ENCODE results near the gene RFX4. TPM values are rescaled to one million over a fixed set of nuclear protein-coding genes. Genes with fewer than 3 reads are reported as not detected.

Gene RFX4
- polyA plus RNA-seq, 2 of the 4 experiments (the other 2 are of a cell fraction): not detected

GRCh38 chr12:106774005-106774807, 191.4 kb downstream of the RFX4 start, which contains the start of gene RIC8B (continued):
- TF ChIP-seq ELK1 (IDR thresholded peaks at IDR 0.05; ENCODE audit: low read depth, low read length) (no peak), TFCP2L1 (CRISPR knock-in tag; IDR thresholded peaks at IDR 0.05) (peak; percentile 88; the same call in 1 of the 2 replicates), JUNB (IDR thresholded peaks at IDR 0.05) (no peak), NPAS2 (CRISPR knock-in tag; IDR thresholded peaks at IDR 0.05; ENCODE audit: borderline replicate concordance) (no peak), FOSB (CRISPR knock-in tag; IDR thresholded peaks at IDR 0.05) (no peak), ATOH8 (CRISPR knock-in tag; IDR thresholded peaks at IDR 0.05; ENCODE audit: low read depth) (no peak), ZNF302 (CRISPR knock-in tag; IDR thresholded peaks at IDR 0.05) (no peak), EHF (CRISPR knock-in tag; IDR thresholded peaks at IDR 0.05) (no peak), SREBF2 (IDR thresholded peaks at IDR 0.05) (no peak), HOXB5 (CRISPR knock-in tag; IDR thresholded peaks at IDR 0.05) (peak; percentile 41; the same call in 1 of the 2 replicates)

- WGBS (ENCODE audit: missing lambda C conversion rate): 4% methylated on average over 25 of the region's 29 CpGs
- no peak for FAIRE-seq
- ChIA-PET CTCF (interaction anchor here (1.0 to 1.4 kb wide), 2 partner anchors 19 to 417 kb away, joined by 5 read pairs; partner anchors contain the start of gene POLR3B), POLR2A (interaction anchor here (0.6 to 1.1 kb wide), 8 partner anchors 10 to 145 kb away, joined by 3 to 4 read pairs (median 3); no protein-coding TSS in a partner anchor)
- H3K4me3 ChIP-seq: peak overlapping the region; percentile 94
- H3K4me2 ChIP-seq: peak overlapping the region; percentile 81
- ATAC-seq: peak in 1 of 2 experiments; percentile 57; a peak in 4 of 6 replicates
- DNase-seq (ENCODE audit: low read depth in 1 of 2, low spot score in 1 of 2): no peak
- no peaks in the 10 kb centered on the region for H3K9me3 ChIP-seq
- TF ChIP-seq FOSL2 (IDR thresholded peaks at IDR 0.05): no peak
- TF ChIP-seq FOSL2 (CRISPR knock-in tag; IDR thresholded peaks at IDR 0.05): no peak
- TF ChIP-seq ESRRA (IDR thresholded peaks at IDR 0.05; ENCODE audit: borderline replicate concordance, low read length): 0 out of 2 replicates have a peak, but pooled peaks have one; percentile 47
- 0 out of 2 replicates have a peak, but pooled peaks have one; percentile 14 for TF ChIP-seq KDM5A (IDR thresholded peaks at IDR 0.05)
- peak; percentile 69 for TF ChIP-seq ZFP36 (IDR thresholded peaks at IDR 0.05; ENCODE audit: borderline replicate concordance, partially characterized antibody)
- H3K4me1 ChIP-seq: peaks cover 62% of the 10 kb centered on the region
- H3K27ac ChIP-seq: peak overlapping the region; percentile 95
These were observed 192.2 kb downstream of the RFX4 start for GRCh38 chr12:106774808-106775524.

GRCh38 chr12:106776897-106777296, 194.1 kb downstream of the RFX4 start:
- 0 out of 6 replicates have a peak overlapping the region, but pooled peaks of 1 of the 2 experiments have one; percentile 8 for H3K27ac ChIP-seq
- ATAC-seq (no peak), DNase-seq (ENCODE audit: low read depth in 1 of 2, low spot score in 1 of 2) (no peak), FAIRE-seq (no peak)
- H3K4me3 ChIP-seq: no peak overlapping the region
- H3K9me3 ChIP-seq: no peaks in the 10 kb centered on the region
- H3K4me2 ChIP-seq: peak overlapping the region; percentile 52; the same call in 1 of the 3 replicates
- POLR2A ChIA-PET: no interaction called here
- peaks cover 56% of the 10 kb centered on the region for H3K4me1 ChIP-seq
- 91% methylated on average over 5 of the region's 5 CpGs for WGBS (ENCODE audit: missing lambda C conversion rate)
- CTCF ChIA-PET: interaction anchor here (0.7 to 2.1 kb wide), 3 partner anchors 21 to 65 kb away, joined by 3 to 9 read pairs (median 4); no protein-coding TSS in a partner anchor
- TF ChIP-seq HES2 (IDR thresholded peaks at IDR 0.05) (no peak), PBX3 (IDR thresholded peaks at IDR 0.05) (no peak), MAFK (IDR thresholded peaks at IDR 0.05; ENCODE audit: partially characterized antibody) (no peak), NPAS2 (CRISPR knock-in tag; IDR thresholded peaks at IDR 0.05; ENCODE audit: borderline replicate concordance) (no peak), HMGXB4 (CRISPR knock-in tag; IDR thresholded peaks at IDR 0.05; ENCODE audit: borderline replicate concordance) (no peak), HOXB5 (CRISPR knock-in tag; IDR thresholded peaks at IDR 0.05) (no peak), SMC3 (IDR thresholded peaks at IDR 0.05) (no peak), RFX5 (IDR thresholded peaks at IDR 0.05) (no peak), NR3C1 (IDR thresholded peaks at IDR 0.05) (no peak)

Measured in A549 (cell line).